GM11168 (cell line): ENCODE data around the gene TENM3.
"Not testable (repeated sequence)": the region's sequence is repeated elsewhere in the genome, so short reads cannot be mapped to it uniquely, and the experiment has no call there.

Experiments
- in situ Hi-C: fragments of 300-500 bp; cut with MboI; formaldehyde crosslinking; loops from one replicate; pipeline ENCODE4 v1.12.0; 2022; ENCODE audit warnings: low sequenced_read_pairs; ENCODE audit not compliant: unreplicated experiment

TENM3 gene

DNA sequence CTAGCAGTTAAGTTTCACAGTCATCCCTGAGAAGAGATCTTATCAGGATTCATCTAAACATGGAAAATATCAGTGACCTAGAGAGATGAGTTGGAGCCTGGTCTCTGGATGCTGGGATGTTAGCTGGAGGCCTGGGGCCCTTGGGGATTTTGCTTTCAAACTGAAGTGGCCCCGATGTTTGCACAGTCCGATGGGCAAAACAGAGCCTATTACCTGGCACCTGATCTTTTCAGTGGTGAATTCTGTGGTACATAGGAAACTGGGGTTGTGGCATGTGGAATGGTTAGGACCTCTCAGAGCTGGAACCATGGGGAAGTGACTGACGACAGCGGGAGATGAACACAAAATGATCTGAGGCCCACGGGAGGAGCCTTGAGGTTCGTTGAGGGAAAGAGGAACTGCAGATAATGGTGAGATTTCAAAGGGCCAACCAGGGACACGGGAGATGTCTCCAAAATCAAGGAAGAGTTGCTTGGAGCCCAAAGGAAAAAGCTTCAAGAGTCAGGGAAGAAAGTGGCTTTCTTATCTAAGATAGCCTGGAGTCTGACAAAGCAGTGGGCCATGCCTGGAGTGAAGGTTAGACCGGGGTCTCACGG, 17.8 kb upstream of the TENM3 start:
- in situ Hi-C loops: no loop called here

DNA sequence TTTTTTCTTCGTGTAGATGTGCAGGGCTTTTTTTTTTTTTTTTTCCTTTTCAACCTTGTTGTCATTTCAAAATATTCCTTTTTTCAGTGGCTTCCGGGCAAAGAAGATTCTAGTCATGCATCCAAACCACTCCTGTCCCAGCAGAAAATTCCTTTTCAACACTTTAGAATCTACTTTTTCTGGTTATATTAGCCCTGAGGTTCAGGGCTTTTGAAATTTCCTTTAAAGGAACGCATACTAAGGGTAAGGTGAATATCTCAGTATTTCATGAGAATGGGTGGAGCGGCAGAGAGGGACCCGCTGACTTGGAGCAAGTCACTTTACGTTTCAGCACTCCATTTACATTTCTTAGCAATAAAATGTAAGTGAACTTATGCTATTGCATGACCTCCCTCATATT, 15.6 kb upstream of the TENM3 start:
- in situ Hi-C loops: no loop called here

DNA sequence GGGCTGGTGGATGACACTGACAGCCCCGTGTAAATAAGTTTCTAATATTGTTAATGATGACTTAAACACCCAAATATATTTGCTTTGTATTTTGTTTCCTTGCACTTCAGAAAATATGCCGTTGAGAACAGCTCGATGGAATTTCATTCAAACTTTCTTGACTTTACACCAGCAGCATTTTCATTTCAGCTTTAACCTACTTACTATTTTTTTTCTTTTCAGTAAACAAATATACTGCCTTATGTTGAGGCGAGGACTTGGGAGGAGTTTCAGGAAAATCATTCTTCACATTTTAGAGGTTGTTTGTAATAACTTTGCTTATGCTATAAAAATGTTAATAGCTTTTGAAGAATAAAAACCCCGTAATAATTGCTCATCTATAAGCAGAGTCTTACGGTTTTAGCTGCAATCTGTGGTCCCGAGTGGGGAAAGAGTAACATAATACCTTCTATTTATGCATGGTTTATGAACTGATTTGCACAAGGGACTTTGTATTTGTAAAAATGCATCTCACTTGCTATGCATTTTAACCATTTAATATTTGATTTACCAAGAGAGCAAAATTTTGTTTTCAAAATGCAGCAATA, 14.1 kb upstream of the TENM3 start:
- in situ Hi-C loops: no loop called here

DNA sequence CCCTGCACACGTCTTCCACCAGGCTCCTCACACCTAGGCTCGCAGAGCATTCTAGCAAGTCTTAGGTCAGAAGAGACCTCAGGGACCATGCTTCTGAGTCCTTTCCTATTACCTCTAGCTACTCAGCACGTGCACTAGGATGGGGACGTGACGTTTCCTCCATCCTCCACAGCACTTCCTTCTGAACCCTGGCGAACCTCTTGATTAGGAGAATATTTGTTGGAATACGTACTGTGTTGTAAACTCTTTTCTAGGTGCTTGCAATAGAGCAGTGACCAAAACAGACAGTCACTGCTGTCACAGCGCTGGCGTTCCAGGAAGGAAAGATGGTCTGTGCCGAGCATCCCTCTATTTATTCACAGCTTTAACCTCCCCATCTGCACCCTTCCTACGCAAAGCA, 12.9 kb upstream of the TENM3 start:
- in situ Hi-C loops: no loop called here

DNA sequence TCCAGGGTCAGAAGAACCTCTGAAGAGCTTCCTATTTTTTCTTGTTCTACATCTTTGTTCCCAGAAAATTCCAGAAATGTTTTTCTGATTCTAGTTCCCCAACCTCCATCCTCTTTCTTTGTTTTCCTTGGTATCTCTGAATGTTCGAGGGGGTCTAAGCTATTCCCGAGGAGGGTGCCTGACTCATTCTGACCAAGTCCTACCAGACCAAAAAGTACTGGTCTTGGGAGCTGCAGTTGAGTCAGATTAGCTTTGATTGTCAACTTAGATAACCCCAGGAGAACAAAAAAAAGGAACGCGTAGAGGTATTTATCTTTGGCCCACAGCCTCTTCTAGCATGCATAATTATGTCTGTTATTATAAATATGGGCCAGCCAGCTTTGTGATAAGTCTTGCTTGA, 12.1 kb upstream of the TENM3 start:
- in situ Hi-C loops: no loop called here

DNA sequence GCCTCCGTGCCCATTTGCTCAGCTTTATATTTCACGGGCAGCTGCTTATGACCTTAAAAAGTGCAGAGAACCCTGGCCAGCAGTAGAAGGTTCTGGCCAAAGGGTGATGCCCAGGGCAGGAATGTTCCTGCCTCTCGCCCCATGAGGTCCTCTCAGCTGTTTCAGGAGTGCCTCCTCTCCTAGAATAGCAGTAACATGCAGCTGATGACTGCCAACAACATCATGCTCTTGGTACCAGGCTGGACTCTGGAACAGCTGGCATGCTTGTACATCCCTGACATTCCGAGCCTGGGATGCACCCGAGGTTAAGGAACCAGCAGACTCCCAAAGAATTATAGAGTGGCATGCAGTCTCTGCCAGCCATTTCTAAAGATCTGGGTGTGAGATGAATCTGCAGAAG, 11.7 kb upstream of the TENM3 start:
- in situ Hi-C loops: no loop called here

DNA sequence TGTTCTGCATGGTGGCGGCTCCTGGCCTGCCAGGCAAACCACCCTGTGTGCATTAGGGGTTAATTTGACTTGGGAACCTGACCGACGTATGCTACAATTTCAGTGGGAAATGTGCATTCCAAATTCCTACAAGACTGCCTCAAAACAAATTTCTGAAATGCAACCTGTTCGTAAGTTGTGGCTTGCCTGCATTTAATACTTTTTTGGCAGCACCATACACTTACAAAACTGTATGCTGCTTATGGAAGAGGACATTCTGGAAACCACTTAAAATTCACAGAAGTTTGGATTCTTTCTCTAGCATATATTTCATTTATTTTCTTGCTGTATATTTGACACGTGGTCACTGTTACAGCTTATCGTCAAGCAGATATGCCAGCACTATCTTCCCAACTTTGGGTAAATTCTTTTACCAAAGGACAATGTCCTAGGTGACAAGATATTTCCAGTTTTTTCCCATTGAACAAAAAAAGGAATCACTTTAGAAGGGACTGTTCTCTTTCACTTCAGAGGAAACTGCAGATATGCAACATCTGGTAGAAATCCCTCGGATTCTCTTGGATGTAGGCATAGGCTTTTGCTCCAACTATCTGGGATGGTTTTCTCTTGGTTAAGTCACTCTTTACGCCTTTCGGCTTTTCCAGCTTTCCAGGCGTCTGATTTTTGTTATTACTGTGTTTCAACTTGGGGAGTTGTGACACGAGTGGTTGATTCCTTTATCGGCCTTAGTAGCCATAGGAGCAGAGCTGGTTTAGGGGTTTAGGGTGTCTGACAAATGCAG, 9.7 kb upstream of the TENM3 start:
- in situ Hi-C loops: no loop called here

DNA sequence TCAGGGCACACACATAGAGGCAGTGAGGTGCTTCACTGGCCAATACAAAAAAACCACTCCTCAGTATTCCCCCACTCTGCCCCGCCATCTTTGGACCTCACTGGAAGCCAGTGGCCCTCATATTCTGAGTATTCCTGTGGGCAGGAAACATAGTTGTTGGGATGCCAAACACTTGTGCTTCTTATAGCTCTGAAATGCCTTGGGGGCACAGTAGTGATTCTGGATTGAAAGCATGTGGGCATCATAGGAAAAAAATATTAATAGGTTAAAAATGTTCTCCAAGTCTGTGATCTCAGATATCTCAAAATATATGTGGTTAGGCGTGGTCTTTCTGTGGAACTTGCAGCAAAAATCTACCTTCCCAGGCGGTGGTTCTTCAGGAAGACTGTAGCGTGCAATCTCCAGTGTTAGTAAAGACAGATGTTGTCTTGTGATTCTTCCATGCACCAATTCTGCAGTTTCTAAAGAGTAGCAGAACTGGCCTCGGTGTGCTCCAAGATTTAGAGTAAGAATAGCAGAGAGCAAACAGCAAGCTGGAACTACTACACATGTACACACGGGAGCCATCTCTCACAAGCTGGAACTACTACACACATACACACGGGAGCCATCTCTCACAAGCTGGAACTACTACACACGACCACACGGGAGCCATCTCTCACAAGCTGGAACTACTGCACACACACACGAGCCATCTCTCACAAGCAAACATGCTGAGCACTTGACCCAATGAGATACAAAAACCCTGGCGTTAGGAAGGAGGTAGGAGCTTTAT, 8.0 kb upstream of the TENM3 start:
- in situ Hi-C loops: no loop called here

DNA sequence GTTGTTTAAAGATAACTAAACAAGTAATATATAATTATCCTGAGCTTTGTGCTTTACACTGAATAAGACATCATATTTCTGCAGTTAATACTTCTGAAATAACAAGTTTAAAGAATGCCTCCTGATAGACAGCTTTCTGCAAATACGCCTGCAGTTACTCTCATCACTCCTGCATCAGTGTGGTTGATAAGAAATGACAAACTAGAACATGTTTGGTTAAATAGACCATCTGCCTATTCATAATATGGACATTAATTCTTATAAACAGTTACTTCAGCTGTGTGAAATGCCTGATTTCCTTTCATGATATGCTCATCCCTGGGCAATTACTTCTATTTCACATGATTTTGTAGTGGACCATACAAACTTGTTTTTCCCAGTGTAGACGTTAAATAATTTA, 7.0 kb upstream of the TENM3 start:
- in situ Hi-C loops: no loop called here

DNA sequence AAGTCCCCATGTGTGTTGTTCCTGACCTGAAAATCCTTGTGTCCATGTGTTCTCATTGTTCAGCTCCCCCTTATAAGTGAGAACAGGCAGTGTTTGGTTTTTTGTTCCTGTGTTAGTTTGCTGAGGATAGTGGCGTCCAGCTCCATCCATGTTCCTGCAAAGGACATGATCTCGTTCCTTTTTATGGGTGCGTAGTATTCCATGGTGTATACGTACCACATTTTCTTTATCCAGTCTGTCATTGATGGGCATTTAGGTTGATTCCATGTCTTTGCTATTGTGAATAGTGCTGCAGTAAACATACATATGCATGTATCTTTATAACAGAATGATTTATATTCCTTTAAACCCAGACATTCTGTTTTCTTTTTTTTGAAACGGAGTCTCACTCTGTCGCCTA, 6.2 kb upstream of the TENM3 start:
- in situ Hi-C loops: not testable (repeated sequence)

DNA sequence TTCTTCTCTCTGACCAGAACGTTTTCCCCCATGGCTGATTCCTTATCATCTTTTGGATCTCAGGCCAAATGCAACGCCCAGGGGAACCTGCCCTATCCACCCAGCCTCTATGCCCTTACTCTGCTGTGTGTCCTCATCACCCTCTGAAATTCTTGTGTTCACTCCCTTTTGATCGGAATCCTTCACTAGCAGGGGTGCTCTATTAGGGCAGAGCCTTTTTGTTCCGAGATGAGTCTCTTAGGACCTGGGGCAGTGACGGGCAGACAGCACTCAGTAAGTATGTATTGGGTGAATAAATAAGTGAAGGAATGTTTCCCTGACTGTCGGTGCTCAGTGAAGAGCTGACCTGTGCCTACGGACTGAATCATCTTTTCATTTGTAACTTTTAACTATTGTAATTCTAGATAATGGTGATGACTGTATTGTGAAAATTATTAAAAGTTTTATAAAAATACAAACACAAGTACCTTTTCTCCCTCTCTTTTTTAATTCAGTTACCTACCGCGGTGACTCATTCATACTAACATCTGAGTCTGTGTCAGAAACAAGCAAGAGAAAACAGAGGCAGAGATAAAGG, 4.8 kb upstream of the TENM3 start:
- in situ Hi-C loops: no loop called here

DNA sequence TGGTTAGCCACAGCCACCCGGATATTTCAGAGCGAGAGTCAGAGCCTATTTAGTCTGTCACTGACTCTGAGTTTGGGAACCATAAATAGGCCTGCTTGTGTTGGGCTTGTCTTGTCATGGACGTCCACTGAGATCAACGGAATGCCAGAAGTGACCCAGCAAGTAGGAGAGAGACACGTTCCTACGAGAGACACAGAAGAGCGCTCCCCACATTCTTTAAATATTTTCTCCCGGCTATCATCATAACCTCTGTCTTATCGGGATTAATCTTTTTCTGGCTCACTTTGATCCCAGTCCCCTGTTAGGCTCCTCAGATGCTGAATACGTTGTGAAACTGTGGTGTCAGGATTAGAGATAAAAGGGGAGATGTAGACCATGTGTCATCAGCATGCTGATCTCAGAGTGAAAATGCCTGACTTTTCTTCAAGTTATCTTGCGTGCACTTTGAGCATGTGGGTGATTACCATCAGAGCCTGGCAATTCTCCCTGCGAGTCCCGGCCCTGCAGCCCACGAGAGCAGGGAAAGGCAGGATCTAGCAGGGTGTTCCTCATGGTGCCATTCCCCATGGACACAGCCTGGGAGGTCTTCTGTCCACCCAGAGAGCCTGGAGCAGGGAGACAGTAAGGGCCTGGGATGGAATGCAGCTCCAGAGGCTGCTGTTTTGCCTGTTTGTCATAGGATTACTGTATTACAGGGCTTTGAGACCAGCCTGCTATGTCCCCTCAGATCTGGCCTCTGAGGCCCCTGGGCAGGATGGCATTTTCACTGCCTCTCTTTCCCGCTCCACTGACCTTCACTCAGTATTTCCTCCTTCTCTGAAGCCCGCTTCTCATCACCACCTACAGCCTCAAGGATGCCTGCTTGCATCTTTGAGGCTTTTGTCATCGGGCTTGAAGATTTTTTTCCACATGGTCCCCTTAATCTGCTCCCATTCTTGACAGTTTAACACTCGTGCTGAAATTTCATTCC, 2.8 kb upstream of the TENM3 start:
- in situ Hi-C loops: no loop called here

DNA sequence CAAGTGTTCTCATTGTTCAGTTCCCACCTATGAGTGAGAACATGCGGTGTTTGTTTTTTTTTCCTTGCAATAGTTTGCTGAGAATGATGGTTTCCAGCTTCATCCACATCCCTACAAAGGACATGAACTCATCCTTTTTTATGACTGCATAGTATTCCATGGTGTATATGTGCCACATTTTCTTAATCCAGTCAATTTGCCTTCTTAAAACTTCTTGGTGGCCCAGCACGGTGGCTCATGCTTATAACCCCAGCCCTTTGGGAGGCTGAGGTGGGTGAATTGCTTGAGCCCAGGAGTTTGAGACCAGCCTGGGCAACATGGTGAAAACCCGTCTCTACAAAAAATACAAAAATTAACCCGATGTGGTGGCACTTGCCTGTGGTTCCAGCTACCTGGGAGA, 942 bp upstream of the TENM3 start:
- in situ Hi-C loops: not testable (repeated sequence)

DNA sequence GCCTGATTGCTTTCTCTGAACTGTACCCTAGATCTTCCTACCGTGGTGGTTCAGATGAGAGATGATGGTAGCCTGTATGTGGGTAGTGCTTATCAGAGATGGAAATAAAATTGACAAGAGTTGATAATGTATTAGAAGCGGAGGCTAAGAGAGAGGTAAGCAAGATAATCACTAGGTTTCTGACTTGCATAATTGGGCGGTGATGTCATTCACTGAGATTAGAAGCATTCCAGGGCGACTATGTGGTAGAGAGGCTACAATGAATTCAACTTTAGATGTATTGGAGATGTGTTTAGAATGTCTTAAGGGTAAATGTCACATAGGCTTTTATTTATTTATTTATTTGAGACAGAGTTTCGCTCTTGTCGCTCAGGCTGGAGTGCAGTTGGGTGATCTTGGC, 415 bp upstream of the TENM3 start:
- in situ Hi-C loops: no loop called here

DNA sequence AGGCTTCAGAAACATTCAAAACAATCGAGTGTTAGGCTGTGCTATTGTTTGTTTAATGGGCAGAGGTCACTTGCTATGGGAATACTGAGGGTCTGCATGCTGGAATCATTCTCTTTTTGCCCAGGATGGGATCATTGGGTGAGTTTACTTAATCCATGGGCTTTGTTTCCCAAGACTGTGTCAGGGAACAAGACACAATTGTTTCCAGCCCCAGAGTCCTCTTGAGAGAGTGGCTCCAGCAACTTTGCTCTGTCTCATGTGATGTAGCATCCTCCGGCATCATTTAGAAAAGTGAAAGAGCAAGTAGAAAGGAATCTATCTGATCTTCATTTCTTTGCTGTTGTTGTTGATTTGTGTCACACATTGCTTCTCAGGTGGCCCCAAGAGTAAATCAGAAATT, 1.8 kb downstream of the TENM3 start:
- in situ Hi-C loops: no loop called here

DNA sequence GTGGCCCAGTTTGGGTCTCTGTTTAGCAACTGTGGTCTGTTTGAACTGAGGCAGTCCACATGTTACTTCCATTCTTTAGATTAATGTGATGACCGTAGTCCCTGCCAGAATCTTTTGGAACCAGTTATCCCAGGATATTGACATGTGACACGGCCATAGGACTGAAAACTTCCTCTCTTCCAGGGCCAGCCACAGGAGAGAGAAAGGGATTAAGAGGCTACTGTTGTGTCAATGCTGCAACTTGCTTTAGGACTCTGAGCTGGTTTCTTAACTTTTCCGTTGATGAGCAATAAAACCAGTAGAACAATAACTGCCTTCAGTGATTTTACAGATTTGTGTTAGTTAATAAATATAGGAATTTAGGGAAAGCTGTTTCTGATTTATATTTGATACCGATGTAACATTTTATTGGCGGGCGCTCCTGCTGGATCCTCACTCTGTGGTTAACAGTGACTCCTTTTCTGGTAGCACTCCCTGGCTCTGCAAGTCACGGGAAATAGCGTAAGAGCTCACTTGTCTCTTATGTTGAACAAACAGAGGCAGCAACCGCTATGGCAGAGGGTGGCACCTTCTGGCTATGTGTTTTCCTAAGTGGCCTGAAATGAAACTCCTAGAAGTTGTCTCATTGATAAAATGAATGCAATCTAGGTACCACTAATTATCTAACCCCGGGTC, 2.5 kb downstream of the TENM3 start:
- in situ Hi-C loops: no loop called here

DNA sequence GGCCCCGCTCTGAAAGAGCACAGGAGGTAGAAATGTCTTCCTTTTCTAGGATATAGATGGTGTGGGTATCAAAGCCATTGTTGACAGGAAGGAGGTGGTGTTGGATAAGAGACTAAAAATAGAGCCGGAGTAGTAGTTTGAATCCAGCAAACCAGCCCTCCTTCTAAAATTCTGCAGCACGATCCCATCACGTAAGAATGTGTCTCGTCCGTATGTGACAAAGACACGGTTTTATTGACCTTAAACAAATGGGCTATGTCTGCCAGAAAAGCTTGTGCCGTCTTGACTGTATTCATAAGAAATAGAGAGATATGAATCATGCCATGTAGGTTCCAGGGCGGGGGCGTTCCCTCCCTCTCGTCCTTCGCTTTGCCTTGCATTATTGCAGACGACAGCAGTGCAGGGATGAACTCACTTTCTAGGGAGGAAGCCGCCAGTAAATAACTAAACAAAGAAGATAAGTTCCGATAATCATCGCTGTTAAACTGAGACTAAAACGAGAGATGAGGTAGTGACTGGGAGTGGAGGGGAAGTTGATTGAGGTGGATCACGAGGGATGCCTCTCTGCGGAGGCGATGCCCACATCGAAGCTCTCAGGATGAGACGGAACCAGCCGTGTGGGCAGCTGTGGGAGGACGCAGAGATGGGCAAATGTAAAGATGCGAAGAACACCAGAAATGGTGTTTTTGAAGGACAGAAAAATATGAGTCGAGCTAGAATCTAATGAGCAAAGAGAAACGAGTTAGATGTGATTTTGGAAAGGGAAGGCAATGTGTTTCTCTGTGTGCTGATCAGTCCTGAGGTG, 3.4 kb downstream of the TENM3 start:
- in situ Hi-C loops: no loop called here

DNA sequence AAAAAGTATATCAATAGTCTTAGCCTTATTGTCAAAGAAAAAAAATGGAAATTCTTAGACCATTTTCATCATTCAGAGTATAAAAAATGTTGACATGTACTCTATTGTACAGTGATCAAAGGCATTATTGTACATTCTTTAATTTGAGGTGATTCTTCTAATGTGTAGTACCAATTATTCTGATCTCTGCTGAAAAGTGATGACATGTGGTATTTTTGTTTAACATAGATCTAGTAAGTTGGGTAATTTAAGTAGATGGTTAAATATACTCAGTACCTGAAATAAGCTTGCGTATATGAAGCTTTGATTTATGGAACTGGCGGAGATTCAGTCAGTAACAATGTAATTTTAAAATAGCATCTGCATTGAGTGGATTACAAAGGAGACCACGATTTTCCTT, 5.1 kb downstream of the TENM3 start:
- in situ Hi-C loops: no loop called here
